HFF-Myc (cell line): ENCODE measurements around the gene AMPH.
A peak's percentile ranks its signal among the peaks of the same experiment; 100 is the strongest.

Source experiments
- DNase-seq: peaks from one replicate; pipeline ENCODE4 v3.0.0-alpha.2; 2011; ENCODE audit warnings: low read depth; ENCODE audit errors: extremely low read depth
- H3K4me3 ChIP-seq: replicated peaks from 2 replicates; pipeline ENCODE4 v1.5.1; 2011; ENCODE audit warnings: low read depth, mild to moderate bottlenecking, control low read depth, low read length
- TF ChIP-seq, protein P1 (sequence below): IDR thresholded peaks from 2 replicates; pipeline ENCODE4 v1.5.1; 2012; ENCODE audit warnings: mild to moderate bottlenecking, low read depth, low read length, control low read depth; ENCODE audit errors: missing control alignments

AMPH gene

DNA sequence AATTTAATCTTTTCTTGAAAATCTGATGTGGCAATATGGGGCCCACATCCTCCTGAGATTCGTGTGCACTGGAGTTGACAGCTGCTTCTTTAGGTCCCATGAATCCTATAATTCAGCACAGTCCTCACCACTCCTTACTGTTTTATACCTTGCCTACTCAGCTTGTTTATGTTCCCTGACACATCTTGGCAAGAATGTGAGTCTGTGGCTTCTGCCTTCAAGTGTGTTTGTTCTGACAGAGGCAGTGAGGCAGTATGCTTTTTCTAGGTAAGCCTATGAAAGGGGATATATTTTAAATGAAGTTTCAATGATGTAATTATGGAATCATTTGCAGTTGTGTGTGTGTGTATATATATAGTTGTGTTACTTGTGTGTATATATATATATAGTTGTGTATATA, 106.4 kb downstream of the AMPH start:
- H3K4me3 ChIP-seq = no peak overlapping the region
- TF ChIP-seq, protein P1, sequence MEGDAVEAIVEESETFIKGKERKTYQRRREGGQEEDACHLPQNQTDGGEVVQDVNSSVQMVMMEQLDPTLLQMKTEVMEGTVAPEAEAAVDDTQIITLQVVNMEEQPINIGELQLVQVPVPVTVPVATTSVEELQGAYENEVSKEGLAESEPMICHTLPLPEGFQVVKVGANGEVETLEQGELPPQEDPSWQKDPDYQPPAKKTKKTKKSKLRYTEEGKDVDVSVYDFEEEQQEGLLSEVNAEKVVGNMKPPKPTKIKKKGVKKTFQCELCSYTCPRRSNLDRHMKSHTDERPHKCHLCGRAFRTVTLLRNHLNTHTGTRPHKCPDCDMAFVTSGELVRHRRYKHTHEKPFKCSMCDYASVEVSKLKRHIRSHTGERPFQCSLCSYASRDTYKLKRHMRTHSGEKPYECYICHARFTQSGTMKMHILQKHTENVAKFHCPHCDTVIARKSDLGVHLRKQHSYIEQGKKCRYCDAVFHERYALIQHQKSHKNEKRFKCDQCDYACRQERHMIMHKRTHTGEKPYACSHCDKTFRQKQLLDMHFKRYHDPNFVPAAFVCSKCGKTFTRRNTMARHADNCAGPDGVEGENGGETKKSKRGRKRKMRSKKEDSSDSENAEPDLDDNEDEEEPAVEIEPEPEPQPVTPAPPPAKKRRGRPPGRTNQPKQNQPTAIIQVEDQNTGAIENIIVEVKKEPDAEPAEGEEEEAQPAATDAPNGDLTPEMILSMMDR = no peak
- no peak for DNase-seq

DNA sequence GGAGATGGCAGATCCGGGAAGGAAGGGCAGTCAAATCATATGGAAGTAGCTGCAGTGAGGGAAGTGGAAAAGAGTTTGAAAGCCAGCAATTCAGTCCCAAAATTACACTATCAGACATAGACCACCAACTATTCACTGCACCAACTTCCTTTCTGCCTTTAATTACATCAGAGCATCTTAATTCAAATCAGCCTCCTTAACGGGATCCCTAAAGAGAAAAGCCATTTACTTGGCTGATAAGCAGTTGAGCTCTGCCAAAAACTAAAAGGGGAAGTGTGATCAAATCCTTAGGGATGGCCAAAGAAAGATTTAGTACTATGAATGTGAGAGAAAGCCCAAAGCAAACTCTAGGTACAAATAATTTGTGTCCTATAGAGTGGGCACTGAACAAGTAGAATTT, 110.4 kb downstream of the AMPH start:
- H3K4me3 ChIP-seq = no peak overlapping the region
- DNase-seq = no peak
- TF ChIP-seq, protein P1 = no peak

DNA sequence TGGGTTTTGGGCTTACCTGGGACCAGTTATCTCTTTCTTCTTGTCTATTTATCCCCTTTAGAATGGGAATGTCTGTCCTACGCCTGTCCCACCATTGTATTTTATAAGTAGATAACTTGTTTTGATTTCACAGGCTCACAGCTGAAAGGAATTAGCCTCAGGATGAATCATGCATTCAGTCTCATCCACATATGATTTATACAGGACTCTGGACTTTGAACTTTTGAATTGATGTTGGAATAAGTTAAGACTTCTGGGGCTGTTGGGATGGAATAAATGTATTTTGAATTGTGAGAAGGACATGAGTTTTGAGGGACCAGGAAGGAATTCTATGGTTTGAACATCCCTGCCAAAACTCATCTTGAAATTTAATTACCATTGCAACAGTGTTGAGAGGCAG, 112.6 kb downstream of the AMPH start:
- no peak overlapping the region for H3K4me3 ChIP-seq
- TF ChIP-seq, protein P1 = no peak
- DNase-seq = no peak

DNA sequence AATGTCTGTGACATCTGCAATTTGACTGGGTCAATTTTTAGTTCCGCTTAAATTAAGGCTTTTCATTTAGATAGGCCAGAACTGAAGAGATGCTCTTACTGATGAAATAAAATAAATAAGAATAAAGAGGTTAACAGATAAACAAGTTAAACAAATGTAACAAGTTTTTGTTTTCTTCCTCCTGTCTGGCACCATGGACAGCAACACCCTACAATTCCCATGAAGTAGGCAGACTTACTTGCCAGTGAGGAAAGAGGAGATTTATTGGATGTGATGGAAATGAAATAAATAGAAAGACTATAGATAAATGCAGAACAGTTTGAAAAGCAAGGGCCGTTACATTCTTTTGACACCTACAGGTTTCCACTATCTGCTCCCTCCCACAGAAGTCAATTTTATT, 118.5 kb downstream of the AMPH start:
- DNase-seq = no peak
- TF ChIP-seq, protein P1 = no peak
- H3K4me3 ChIP-seq = no peak overlapping the region

DNA sequence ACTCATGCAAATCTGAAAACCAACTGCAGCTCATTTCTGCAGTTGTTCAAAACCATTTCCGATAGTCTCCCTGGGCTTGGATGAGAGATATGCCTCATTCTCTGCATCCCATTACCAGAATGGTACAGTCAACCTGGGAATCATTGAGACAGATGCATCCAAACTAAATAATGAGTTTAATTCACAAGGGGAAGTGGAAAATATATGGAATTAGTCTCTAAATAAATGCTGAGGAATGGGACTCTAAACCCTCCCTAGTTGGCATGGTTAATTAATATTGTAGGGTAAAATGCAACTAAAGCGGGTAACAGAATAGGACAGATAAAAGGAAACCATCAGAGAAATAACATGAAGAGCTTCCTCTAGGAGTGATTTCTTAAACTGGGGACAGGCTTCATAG, 118.9 kb downstream of the AMPH start:
- DNase-seq = no peak
- no peak overlapping the region for H3K4me3 ChIP-seq
- TF ChIP-seq, protein P1 = no peak

DNA sequence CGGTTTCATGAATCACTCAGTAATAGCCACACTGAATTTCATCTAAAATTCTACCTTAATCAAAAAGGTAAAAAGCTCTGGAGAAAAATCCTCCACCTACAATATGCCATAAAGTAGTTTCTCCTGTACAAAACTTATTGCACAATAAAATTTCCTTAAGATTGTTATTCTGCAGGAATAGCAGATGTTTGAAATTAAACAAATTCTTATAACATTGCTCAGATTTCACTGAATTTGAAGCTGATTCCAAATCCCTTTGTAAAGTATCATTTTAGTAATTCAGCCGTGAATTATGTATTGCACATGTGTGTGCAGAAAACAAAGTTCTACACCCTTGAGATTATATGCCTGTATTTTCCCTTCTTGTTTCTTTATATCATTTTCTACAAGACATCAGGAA, 123.8 kb downstream of the AMPH start:
- TF ChIP-seq, protein P1 = no peak
- no peak overlapping the region for H3K4me3 ChIP-seq
- no peak for DNase-seq

DNA sequence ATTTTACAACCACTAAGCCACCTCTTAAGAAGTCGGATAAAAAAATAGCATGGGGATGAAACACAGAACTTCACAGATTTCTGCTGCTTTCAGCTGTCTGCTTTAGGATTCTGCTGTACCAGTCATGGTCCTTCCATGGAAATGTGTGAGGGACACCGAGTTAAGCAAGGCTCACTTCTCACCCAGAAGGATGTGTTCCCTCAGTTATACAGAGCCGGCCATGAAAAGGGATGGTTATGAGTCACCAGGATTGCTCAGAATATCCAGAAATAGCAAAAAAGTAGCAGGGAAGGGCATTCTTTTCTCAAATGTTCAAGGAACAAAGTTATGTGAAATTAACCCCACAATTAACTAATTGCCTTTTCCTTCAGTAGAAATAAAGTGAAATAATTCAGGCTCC, 124.4 kb downstream of the AMPH start:
- H3K4me3 ChIP-seq = no peak overlapping the region
- TF ChIP-seq, protein P1 = no peak
- peak; percentile 17 for DNase-seq
